Epidermal melanocyte (primary cell): ENCODE data around the gene UFC1.
A peak's percentile ranks its signal among the peaks of the same experiment; 100 is the strongest.

Experiments
- DNase-seq: peaks from one replicate; pipeline ENCODE4 v3.0.0; 2011; ENCODE audit warnings: low spot score; ENCODE audit not compliant: insufficient read length

The UFC1 gene

DNA sequence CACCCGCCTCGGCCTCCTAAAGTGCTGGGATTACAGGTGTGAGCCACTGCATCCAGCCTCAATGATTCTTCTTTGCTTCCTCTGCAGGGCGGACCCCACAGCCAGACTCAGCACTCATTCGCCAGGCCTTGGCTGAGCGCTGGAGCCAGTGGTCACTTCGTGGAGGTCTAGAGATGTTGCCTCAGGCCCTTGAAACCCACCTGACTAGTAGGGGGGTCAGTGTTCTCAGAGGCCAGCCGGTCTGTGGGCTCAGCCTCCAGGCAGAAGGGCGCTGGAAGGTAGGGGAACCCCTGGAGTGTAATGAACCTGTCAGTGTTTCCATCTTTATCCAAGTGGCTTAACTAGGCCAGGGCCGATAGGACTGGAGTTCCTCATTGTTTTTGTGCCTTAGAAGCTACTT is 15.1 kb downstream of the UFC1 start:
- no peak for DNase-seq

DNA sequence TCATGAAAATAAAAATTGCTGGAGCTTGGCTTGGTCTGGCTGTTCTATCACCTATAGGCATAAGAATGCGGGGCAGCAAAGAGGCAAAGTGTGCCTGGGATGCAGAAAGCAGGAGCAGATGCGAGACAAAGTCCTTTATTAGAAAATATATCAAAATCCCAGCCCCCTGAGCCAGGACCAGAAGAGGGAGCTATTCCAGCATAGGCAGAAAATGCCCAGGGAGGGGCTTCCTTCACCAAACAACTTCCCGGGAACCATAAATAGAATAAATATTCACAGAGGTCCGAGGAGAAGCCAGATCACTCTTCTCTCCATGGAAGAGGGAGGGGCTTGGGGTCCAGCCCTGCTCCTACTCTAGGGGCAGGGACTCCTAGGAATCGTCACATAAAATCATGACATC is 17.4 kb downstream of the UFC1 start:
- no peak for DNase-seq

DNA sequence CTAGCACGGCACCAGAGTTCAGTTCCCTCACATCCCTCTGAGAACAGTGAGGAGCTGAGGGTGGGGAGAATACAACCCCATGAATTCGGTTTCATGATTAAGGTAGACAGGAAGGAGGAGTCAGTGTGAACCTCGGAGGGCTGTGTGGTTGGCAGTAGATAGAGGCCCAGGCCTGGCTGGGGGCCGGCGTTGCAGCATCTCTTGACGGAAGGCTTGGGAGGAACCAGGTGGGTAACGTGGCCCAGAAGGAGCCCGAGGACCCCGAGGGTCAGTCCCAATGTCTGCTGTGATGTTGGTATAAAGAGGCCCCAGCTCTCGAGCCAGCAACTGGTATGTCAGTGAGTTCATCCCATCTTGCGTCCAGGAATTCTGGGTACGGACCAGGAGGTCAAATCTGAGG is 17.9 kb downstream of the UFC1 start:
- DNase-seq, result no peak

GRCh38 chr1:161172349-161172748 is 18.6 kb downstream of the UFC1 start:
- DNase-seq, result no peak

DNA sequence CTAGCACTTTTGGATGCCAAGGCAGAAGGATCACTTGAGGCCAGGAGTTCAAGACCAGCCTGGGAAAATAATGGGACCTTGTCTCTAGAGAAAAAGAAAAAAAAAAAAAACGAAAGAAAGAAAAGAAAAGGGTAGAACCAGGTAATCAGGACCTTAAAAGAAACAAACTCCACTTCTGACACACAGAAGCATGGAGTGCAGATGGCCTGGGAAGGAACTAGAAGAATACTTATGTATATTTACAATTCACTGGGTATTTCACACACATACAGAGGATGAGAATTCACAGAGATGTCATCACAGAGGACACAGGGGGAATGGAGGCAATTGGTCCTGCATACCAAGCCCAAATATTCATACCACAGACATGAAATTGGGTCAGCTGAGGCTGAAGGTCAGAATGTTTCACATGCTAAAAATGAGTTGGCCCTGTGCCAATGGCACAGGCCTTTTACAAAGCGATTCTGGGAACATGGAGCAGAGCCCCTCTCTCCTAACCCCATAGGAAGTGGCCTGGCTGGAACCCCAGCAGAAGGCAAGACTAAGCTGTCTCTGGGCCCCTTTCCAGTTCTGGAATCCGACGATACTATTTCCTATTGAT is 19.1 kb downstream of the UFC1 start:
- DNase-seq, result no peak

GRCh38 chr1:161173711-161174110 is 19.9 kb downstream of the UFC1 start:
- no peak for DNase-seq

DNA sequence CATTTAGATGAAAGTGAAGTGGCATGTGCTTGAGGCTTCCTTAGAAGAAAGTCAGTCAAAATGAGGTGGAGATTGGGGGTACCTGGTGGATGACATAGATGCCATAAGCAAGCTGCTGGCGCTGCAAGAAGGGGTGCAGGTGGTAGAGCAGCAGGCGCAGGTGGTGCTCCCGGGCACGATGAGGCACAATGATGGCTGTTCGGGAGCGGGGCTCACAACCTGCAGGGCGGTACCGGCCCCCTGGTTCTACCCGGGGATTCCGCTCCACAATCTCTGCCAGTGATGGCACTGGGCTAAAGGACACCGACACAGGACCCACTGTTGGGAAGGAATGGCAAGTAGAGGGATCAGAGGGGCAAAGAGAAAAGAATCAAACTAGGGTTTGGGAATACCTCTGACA is 21.1 kb downstream of the UFC1 start:
- no peak for DNase-seq

DNA sequence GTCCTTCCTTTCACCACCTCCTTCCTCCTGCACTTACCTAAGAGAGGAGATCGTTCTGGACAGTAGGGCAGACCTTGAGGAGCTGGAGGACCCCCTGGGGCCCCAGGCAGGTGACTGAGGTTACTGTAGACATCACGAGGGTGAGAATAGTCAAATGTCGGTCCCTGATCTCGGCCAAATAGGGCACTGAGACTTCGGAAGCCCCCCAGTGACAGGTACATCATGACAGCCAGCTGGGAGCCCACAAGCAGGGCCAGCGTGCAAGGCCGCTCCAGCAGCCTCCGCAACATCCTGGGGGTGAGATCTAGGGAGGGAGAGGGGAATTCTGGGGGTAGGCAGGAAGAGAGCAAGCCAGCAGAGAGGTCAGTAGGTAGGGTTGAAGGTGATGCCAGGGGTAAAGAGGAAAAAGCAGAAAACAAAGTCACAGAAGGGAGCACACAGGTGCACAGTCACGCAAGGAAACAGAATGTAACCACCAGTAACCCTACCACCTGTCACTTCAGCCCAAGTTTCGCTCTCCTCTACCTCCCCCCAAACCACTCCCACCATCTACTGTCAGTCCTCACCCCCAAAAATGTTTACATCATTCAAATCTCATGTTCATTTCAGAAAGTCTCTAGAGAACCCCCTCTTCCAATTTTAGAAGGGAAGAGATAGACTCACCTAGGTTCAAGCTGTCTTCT is 22.1 kb downstream of the UFC1 start:
- no peak for DNase-seq

GRCh38 chr1:161176468-161177111 is 22.8 kb downstream of the UFC1 start:
- DNase-seq, result no peak

DNA sequence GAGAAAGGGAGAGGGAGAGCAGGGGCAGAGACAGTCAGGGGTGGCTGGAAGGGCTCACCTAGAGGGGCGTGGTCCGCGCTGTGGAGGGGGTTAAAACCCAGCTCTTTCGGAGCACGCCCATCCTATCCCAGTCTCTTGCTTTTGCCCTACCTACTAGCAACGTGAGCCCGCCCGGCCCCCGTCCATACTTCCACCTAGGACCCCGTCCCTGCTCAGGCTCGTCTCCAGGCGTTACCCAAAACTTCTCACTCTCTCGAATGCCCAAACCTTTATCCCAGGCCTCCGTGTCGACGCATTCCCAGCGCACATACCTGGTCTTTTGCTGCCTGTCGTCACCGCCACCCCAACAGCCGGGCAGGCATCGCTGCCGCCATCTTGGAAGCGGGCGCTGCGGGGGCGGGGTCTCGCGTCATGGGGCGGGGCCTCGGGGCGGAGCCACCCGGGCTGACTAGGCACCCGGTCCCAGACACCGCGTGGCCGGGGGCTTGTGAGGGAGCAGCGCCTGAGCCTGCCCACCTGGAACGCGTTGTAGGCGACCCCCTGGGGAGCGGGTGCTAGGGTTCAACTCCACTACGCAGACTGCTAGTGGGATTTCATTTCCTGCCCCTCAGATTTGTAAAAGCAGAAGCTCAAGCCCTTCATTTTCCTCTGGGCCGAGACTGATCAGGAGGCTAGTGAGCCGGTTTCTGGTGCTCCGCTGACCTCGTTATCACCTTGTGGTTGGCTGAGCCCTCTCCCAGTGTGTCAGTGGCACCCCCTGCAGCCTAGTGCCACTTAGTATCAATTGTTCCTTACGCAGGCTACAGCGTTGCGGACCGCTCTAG is 23.5 kb downstream of the UFC1 start, which contains the start of gene B4GALT3:
Gene B4GALT3, minus strand, starts transcription at position 396 of the 824 bp plus-strand sequence. CDS start 1,447 bp downstream, outside the sequence.
- peak; percentile 91 for DNase-seq

- no peak for DNase-seq
These were observed 24.1 kb downstream of the UFC1 start for GRCh38 chr1:161177936-161178244.

DNA sequence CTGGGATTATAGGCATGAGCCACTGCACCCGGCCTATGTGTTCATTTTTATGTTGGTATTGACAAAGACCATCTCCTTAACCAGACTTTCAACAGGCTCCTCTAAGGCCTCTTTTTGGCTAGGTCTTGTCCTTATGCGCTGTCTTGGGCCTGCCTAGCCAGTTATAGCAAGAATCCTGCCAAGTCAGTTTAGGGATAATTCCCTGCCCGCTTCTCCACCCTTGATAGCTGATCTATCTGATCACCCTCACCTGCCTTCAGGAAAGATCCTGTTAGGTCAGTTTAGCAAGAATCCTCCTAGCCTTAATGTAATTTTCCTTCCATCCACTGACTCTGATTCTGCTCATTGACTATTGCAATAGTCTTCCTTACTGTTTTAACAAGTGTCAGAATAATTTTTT is 25.9 kb downstream of the UFC1 start:
- no peak for DNase-seq

DNA sequence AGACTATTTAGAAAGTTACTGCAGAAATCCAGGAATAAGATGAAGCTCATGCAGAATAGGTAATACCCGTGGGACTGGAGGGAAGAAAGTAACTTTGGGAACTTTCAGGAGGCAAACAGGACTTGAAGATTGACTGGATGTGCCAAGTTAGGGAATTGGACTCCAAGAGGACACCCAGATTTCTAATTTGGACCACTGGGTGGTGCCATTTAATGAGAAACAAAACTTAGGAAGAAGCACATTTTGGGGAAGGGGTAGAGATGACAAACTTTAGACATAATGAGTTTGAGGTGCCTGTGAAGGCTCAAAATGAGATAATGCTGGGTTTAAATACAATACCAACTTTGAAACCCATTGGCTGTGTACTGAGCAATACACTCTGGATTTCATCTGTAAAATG is 26.9 kb downstream of the UFC1 start:
- no peak for DNase-seq

DNA sequence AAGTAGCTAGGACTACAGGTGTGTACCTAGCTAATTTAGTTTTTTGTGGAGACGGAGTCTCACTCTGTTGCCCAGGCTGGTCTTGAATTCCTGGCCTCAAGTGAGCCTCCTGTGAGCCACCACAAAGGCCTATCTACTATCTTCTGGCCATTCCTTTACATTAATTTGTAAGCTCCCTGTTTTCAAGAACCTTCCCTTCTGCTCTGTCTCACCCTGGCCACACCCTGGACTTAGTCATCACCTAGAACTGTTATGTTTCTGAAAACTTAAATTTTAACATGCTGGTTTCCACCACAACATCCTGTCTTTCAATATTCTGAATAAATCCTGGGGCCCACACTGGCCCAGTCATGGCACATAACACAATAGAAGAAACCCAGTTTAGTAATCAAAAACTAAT is 28.4 kb downstream of the UFC1 start:
- DNase-seq, result no peak

DNA sequence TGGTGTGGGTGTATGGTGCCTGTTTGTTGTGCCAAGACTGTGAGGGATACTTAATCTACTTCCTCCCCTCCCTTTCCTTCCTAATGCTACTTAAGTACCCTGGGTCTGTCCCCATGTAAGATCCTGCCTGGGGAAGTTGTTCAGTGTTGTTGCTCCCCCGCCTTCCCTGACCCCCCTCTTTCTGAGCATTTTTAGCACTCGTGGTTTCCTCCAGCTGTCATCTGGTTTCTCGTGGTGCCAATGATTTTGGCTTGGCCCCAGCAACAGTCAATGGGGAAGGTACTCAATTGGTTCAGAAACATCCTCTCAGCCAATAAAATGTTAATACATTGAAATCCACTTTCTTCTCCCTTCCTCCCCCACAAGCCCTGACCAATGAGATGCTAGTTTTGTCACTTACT is 31.5 kb downstream of the UFC1 start:
- DNase-seq, result peak; percentile 94

DNA sequence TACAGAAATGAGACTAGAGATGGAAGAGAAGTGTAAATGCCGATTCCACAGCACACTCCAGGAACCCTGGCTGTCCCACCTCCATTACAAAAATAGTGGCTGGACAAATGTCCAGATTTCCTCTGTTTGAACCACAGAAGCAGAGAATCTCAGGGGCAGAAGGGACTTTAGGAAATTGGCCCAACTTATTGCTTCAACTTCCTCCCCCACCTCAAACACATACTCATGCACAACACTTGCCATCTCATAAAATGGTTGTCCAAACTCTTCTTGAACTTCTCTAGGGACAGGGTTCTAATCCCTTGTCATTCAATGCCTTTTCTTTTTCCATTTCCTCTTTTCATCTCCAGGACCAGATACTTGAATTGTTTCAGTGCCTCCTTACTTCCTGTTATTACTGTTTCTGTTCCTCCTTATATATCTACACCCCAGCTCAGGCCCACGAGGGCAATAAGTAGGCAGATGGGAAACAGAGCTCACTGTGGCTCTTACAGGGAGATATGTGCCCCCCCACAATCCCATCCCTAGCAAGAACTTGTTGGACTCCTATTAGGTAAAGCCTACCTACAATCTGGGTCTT is 32.0 kb downstream of the UFC1 start:
- DNase-seq, result no peak

DNA sequence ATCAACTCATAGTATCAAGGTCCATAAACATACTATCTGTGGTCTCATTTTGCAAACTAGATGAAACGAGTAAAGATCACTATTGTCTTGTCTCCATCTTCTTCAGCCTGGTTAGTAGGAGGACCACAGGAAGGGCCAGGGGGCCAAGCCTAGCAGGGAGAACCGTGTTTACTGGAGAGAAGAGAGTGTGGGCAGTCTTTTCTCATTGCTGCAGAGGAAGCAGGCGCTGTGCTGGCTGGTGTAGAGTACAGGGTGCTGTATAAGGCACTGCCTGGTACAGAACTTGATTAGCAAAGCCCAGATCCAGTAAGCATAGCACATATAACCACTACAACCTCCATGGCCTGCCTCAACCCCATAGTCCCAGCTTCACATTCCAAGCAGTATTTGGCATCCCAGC is 33.5 kb downstream of the UFC1 start:
- DNase-seq, result no peak

GRCh38 chr1:161188381-161188780 is 34.6 kb downstream of the UFC1 start:
- DNase-seq, result no peak

DNA sequence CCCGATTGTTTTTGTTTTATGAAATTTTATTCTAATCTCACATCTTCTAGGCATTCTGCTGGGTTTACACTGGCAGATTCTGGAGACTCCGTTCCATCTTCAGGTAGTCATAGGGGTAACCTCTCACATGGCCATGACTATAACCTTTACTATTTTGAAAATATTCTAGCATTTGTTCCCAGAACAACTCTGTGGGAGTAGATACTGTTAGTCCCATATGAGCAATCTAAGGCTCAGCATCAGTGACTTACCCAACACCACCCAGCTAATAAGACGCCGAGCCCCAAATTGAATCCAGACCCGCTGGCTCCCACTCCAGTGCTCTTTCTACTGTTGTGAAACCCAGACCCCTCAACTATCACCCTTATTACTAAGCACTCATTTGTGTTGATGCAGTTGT is 35.3 kb downstream of the UFC1 start:
- no peak for DNase-seq

GRCh38 chr1:161190962-161191521 is 37.3 kb downstream of the UFC1 start:
- no peak for DNase-seq

DNA sequence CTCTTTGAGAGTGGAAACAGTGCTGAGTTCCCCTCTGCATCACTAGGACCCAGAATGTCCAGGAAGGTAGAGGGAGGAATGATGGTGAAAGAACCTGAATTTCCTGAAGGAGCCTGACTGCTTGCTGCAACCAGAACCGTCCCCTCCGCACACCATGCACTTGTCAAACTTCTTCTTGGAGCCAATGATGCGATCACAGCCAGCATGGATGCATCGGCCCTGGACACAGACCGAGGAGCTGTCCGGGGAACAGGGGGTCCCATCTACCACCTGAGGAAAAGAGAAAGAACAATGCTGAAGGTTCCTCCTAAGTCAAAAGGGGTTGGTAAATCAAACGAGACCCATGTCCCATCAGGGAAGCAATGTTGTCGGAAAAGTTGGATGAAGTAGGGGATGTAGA is 38.2 kb downstream of the UFC1 start:
- no peak for DNase-seq
